Duodenal mucosa (tissue), 2 donors: ENCODE measurements around the gene GCG.

Experiments
- H3K27ac ChIP-seq: one replicate; pipeline ENCODE4 v1.7.0; 2013; ENCODE audit warnings: low read depth, low read length
- H3K27me3 ChIP-seq, 2 donors: one replicate each; pipeline ENCODE4 v1.7.0; 2013; ENCODE audit warnings: low read length in 2 of 2, control low read depth in 1 of 2; ENCODE audit not compliant: insufficient read depth in 2 of 2, control insufficient read depth in 1 of 2
- H3K36me3 ChIP-seq, 2 donors: one replicate each; pipeline ENCODE4 v1.7.0; 2013; ENCODE audit warnings: low read length in 2 of 2, control low read depth in 1 of 2; ENCODE audit not compliant: insufficient read depth in 2 of 2, control insufficient read depth in 1 of 2
- H3K4me1 ChIP-seq, 2 donors: one replicate each; pipeline ENCODE4 v1.7.0; 2013; ENCODE audit warnings: low read length in 2 of 2, control low read depth in 1 of 2; ENCODE audit not compliant: insufficient read depth in 2 of 2, control insufficient read depth in 1 of 2
- H3K4me3 ChIP-seq, 2 donors: one replicate each; pipeline ENCODE4 v1.7.0; 2013; ENCODE audit warnings: low read length in 2 of 2, low read depth in 1 of 2
- H3K9ac ChIP-seq, 2 donors: one replicate each; pipeline ENCODE4 v1.7.0; 2013; ENCODE audit warnings: low read length in 2 of 2, low read depth in 1 of 2
- H3K9me3 ChIP-seq, 2 donors: one replicate each; pipeline ENCODE4 v1.7.0; 2013; ENCODE audit warnings: low read length in 2 of 2, control low read depth in 1 of 2; ENCODE audit not compliant: control insufficient read depth in 1 of 2

GCG gene

DNA sequence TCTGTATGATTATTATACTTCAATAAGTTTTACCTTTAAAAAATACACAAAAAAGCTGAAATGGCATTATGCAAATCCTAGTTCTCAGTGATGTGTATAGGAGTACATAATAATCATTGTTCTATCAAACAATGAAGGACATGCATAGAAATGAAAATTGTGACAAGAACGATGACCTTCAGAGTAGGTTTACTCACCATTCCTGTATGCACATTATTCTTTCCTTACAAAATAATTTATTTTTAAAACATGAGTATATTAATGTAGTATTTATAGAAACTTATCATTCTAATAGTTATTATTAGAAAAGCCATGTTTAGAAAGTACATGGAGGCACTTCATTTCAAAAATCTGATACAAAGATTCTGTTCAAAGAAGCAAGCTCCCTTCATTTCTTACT is 45.3 kb downstream of the GCG start:
- Histone ChIP-seq H3K4me1 (peaks cover 0 to 8% of the 10 kb centered on the region in 2 donors), H3K4me3 (no peak overlapping the region), H3K9me3 (no peaks in the 10 kb centered on the region), H3K36me3 (no peaks in the 10 kb centered on the region), H3K9ac (no peak overlapping the region), H3K27ac (no peak overlapping the region), H3K27me3 (no peaks in the 10 kb centered on the region)

DNA sequence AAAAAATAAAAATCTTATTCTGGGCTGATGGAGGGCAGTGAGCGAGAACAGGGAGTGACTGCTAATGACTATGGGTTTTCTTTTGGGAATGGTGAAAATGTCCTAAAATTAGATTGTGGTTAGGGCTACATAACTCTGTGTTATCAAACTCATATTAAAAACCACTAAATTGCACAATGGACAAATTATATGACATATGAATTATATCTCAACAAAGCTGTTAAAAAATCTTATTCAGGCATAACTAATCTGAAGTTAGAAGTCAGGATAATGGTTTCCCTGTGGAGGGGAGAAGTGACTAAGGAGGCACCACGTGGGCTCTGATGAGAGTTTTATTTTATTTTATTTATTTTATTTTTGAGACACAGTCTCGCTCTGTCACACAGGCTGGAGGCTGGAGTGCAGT is 45.9 kb downstream of the GCG start:
- Histone ChIP-seq H3K9me3 (no peaks in the 10 kb centered on the region), H3K36me3 (no peaks in the 10 kb centered on the region), H3K9ac (no peak overlapping the region), H3K4me1 (peaks cover 0 to 8% of the 10 kb centered on the region in 2 donors), H3K4me3 (no peak overlapping the region), H3K27ac (no peak overlapping the region), H3K27me3 (no peaks in the 10 kb centered on the region)

DNA sequence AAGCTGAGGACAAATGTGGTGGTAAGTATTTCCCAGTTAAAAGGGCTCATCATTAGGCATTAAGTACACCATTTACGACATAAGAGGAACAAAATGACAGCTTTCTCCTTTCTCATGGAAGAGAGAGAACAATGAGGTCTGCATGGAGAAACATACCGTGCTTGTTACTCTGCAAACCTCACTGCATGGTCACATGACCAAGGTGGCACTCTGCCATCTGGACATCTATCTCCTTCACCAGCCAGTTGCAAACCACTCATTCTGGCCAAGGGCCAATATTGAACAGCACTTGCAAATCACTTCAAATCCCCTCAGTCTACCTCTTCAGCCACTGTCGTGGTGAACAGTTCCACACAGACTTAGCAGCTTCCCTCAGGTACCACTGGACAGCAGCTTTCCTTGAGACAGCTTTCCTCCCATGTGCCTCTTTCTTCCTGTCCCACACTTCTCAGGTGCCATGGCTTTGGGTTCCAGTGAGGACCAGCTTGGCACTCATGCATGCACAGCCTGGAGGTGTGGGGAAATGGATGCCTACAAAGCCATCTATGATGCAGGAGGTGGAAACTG is 48.5 kb downstream of the GCG start:
- Histone ChIP-seq H3K36me3 (no peaks in the 10 kb centered on the region), H3K9ac (no peak overlapping the region), H3K4me3 (no peak overlapping the region), H3K4me1 (peaks cover 0 to 8% of the 10 kb centered on the region in 2 donors), H3K9me3 (no peaks in the 10 kb centered on the region), H3K27ac (no peak overlapping the region), H3K27me3 (no peaks in the 10 kb centered on the region)

DNA sequence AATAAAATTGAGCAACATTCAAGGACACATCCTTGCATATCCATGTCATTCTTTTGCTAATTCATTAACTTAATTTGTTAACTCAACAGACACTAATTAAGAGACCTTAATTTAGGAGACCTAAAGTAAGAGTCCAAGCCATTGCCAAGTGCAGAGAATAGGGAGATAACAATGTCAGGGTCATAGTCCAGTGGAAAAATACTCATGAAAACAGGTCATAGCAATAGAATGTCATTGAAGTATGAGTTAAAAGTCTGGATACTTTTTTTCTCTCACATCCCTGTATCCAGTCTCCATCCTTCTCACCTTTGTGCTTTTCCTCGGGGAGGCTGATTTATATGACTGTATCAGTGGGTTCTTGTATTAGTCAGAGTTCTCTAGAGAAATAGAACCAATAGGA is 51.5 kb downstream of the GCG start:
- H3K4me1 ChIP-seq: no peaks in the 10 kb centered on the region
- no peaks in the 10 kb centered on the region for H3K9me3 ChIP-seq
- no peaks in the 10 kb centered on the region for H3K36me3 ChIP-seq
- H3K27ac ChIP-seq: no peak overlapping the region
- H3K9ac ChIP-seq: no peak overlapping the region
- no peak overlapping the region for H3K4me3 ChIP-seq
- H3K27me3 ChIP-seq: no peaks in the 10 kb centered on the region

DNA sequence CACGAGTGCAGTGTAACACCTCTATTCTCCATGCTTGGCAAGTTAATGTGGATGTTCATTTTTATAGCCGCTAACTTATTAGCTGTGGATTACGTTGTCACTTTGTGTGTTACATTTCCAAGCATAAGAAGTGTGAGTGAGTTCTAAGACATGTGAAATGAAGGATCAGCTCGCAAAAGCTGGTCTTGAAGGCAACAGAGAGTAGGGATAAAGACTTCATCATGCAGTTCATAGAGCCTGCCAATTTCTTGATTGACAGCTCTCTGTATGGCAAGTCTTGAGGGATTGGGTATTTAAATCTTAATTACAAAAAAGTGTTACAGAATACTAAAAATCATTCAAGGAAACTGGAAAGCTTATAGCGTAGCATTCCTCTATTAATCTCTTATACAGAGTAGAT is 52.2 kb downstream of the GCG start:
- Histone ChIP-seq H3K4me1 (no peaks in the 10 kb centered on the region), H3K9me3 (no peaks in the 10 kb centered on the region), H3K4me3 (no peak overlapping the region), H3K27me3 (no peaks in the 10 kb centered on the region), H3K27ac (no peak overlapping the region), H3K36me3 (no peaks in the 10 kb centered on the region), H3K9ac (no peak overlapping the region)
